GM18511 (cell line): ENCODE data around the gene DDTL.
"Not testable (repeated sequence)": the region's sequence is repeated elsewhere in the genome, so short reads cannot be mapped to it uniquely, and the experiment has no call there.

Experiments
- ATAC-seq: cut with Tn5 transposase; IDR thresholded peaks from one replicate; pipeline ENCODE4 v1.9.1; 2021; ENCODE audit warnings: mild to moderate bottlenecking, moderate library complexity; ENCODE audit not compliant: unreplicated experiment

The DDTL gene

DNA sequence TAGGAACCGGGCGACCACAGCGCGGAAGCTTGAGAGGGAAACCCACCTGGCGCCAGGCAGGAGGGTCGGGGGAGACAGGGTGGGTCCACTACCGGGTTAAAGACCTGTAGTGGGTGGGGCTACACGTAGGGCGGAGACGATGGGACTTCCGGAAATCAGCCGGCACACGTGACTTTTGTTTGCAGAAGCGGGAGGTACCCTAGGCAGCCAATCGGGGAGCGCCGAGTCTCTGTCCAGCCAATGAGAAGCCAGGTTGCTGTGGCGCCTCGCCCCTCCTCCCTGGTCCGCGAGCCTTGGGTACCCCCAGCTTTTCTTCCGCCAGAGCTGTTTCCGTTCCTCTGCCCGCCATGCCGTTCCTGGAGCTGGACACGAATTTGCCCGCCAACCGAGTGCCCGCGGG, at the start of gene DDTL:
DDTL (plus strand) TSS at position 321 of the 400 bp plus-strand sequence; CDS start at position 348, 27 bp downstream.
- ATAC-seq: peak; percentile 92

DNA sequence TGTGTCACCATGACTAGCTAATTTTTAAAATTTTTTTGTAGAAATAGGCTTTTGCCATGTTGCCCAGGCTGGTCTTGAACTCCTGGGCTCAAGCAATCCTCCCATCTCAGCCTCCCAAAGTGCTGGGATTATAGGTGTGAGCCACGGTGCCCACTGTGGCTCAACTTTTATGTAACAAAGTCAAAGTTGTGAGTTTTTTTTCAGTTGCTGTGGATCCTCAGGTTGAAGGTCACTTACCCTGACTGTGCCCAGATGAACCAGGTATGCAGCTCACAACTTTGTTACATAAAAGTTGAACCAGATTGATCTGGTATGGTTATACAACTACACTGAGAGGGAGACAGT, 46.4 kb upstream of the DDTL start:
- ATAC-seq: not testable (repeated sequence)

DNA sequence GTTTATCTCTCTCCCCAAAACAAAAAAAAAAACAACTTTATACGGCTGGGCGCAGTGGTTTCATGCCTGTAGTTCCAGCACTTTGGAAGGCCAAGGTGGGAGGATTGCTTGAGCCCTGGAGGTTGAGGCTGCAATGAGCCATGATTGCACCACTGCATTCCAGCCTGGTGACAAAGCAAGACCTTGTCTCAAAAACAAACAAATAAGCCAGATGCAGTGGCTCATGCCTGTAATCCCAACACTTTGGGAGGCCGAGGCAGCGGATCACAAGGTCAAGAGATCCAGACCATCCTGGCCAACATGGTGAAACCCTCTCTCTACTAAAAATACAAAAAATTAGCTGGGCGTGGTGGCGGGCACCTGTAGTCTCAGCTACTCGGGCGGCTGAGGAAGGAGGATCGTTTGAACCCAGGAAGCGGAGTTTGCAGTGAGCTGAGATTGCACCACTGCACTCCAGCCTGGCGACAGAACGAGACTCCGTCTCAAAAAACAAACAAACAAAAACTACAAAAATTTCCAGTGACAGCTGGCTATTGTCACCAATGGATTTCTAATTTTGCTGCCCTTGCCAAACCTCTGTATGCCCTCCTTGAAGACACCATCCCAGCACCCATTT, 45.0 kb upstream of the DDTL start:
- not testable (repeated sequence) for ATAC-seq

DNA sequence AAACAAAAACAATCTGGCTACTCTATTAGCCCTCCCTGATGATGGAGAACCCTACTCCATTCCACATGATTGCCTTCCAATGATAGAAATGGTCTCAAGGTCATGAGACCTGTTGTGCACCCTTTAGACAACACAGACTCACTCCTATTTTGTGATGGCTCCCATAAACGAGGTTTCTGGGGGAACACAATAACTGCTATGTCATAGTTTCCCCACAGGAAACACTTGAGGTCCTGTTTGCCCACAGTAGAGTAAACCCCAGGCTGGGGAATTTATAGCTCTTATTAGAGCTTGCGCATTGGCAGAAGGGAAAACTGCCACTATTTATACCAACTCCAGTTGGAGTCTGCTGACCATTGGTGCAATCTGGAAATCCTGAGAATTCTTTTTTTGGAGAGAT, 43.8 kb upstream of the DDTL start:
- no peak for ATAC-seq

DNA sequence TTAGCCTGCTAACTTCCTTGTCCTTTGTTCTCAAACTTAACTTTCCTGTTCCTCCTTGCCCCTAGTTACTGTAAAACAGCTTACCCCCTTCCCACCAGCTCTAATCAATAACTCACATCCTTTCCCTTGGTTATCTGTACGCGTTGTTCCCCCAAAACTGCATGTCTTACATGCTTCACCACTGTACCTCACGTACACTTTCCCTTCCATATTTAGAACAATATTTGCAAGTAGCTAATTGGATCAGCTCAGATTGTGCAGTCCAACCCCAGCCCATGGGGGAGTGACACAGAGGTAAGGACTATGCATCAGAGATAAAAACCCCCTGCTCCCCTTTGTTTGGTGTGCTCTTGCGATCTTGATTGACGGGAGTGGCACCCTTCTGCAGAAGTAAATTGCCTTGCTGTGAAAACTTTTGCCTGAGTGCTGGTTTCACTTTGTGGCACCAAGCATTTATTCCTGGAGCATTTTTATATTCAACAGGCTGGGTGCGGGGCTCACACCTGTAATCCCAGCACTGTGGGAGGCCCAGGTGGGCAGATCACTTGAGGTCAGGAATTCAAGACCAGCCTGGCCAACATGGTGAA, 41.6 kb upstream of the DDTL start:
- ATAC-seq: no peak

DNA sequence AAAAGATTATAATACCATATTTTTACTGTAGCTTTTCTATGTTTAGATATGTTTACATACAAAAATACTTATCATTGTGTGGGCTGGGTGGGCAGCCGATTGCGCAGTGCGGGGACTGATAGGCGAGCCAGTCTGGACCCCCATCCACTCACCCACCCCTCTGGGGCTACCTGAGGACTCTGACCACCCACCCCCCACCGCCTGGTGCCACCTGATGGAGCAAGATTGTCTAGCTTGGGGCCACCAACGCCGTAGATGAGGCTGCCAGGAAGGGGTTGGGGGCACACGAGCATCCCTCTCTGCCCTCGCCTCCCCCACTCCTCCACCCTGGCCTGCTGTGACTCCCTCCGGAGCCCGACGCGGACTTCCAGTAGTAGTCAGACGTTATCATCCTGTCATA, 40.1 kb upstream of the DDTL start:
- no peak for ATAC-seq

DNA sequence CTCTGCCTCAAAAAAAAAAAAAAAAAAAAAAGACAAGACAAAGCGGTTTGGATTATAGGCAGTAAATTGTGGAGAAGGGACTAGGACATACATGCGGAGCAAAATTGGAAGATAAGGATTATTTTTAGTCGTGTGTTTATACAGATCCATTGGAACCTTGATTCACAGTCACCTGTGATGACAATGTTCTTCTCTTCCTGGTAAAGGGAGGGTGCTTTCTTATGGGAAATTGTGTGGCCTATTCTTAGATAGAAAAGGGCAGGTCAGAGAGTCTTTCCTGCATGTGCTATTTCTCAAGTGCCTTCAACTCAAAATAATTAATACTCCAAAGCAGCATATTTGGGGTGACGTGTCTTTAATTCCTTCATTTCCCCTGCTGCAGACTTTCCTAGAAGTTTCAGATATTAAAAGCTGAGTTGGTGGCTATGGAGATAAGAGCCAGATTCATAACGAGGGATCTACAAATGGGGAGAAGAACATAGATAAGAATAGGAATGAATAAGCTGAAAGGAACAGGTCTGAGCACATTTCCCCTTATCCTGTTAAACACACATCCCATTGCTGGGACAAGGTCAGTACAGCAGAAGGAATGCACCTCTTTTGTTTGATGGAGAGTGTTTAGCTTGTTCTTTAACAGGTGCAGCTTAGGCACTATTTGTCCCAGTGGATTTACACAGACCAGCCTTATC, 28.2 kb upstream of the DDTL start:
- no peak for ATAC-seq

DNA sequence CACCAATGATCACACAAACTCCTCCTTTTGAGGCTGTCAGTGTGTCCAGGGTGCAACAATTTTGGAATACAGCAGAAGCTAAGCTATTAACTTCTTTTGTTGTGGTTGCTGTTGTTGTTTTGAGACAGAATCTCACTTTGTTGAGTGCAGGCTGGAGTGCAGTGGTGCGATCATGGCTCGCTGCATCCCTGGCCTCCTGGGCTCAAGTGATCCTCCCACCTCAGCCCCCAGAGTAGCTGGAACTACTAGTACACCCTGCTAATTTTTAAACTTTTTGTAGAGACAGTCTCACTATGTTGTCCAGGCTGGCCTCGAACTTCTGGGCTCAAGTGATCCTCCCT, 27.7 kb upstream of the DDTL start:
- ATAC-seq: no peak

DNA sequence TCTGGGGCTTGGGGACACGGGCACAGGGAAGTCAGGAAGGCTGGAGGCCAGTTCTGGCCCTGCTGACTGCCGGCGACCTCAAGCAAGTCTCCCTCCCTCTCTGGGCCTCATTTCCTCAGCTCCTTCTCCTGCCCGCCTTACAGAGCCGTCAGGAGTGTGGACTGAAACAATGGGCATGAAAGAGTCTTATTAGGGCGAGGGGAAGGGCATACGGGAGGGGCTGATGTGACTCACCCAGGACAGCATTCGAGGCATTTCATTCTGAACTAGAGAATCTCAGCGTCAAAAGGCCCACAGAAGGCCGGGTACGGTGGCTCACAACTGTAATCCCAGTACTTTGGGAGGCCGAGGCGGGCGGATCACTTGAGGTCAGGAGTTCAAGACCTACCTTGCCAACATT, 26.5 kb upstream of the DDTL start:
- ATAC-seq: not testable (repeated sequence)

DNA sequence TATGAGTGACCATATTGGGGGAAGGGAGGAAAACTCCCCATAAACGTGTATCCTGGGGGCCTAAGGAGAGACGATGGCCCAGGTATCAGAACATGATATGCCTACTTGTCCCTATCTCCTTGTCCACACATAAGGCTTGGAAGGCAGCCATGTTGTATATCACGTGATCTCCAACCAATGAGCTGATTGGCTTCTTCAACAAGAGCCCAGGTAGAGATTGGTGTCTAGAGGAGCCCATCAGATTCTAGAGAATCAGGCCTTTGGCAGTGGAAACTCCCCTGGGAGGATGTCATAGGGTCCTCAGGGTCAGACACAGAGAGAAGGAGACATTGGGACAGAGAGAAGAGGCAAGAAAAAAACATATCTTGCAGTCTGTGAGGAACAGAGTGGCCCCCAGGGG, 19.3 kb upstream of the DDTL start:
- not testable (repeated sequence) for ATAC-seq

DNA sequence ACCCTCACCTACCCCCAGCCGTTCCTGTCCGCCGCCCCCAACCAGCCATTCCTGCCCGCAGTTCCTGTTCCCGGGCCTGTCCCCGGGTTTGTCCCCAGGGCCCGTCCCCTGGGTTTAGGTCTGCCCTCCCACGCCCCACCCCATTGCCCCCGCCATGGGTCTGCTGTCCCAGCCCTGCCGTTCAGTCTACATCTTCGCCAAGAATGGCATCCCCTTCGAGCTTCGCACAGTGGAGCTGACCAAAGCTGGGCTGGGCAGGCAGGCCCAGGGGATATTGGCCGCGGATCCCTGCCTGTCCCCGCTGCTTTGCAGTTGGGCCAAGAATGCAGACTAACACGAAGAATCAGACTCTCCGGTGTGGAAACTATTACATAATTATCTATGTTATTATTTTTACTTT, 16.9 kb upstream of the DDTL start:
- not testable (repeated sequence) for ATAC-seq

DNA sequence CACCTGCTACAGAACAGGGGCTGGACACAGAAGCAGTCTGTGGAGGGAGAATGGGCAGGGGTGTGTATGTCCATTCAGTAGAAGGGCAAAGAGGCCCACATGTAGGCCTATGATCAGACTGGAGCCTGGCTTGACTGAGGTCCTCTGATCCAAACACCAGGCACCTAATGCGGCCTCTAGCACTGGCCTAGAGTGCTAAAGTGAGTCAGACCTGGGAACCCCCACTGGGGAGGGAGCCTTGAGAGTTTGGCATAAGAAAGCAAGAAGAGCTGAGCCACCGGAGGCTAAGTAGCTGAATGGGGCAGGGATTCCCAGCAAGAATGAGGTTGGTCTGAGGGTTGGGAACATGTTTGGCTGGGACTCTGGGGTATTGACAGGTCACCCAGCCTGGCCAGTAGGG, 15.3 kb upstream of the DDTL start:
- not testable (repeated sequence) for ATAC-seq

DNA sequence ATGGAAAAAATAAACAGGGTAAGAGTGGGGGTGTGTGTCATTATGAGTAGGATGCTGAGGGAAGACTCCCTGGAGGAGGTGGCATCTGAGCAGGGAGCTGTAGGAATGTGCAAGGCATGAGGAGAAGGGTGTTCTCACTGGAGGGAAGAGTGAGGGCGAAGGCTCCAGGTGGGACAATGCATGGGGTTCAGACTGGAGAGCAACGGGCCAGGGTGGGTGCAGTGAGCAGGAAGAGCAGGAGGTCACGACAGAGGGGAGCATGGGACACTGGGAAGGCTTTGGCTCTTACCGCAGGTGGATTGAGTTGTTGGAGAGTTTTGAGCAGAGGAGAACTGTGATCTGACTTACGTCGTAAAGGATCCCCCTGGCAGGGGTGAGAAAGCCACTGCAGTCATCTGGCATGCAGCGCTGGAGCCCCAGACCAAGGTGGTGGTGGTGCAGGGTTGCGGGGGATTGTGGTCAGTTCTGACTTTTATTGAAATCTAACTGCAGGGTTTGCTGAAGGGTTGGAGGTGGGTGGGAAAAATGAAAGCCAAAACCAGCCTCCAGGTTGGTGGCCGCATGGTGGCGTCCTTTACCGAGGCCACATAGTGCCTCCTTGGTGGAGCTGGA, 13.8 kb upstream of the DDTL start:
- ATAC-seq: not testable (repeated sequence)

DNA sequence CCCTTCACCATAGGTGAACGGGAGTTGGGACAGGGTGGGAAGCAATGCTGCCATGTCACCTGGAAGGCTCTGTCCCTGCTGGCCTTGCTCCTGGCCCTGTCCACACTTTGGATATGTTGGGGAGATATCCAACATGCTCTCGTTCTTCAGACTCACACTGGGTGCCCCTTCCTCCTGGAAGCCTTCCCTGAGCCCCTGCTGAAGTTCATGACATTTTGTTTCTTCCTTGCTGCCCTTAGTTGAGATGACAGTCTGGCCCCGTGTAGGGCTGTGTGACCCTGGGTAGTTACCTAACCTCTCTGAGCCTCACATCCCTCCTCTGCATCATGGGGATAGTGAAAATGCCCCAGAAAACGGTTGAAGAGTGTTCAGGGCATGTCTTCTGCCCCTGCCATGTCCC, 13.2 kb upstream of the DDTL start:
- not testable (repeated sequence) for ATAC-seq

DNA sequence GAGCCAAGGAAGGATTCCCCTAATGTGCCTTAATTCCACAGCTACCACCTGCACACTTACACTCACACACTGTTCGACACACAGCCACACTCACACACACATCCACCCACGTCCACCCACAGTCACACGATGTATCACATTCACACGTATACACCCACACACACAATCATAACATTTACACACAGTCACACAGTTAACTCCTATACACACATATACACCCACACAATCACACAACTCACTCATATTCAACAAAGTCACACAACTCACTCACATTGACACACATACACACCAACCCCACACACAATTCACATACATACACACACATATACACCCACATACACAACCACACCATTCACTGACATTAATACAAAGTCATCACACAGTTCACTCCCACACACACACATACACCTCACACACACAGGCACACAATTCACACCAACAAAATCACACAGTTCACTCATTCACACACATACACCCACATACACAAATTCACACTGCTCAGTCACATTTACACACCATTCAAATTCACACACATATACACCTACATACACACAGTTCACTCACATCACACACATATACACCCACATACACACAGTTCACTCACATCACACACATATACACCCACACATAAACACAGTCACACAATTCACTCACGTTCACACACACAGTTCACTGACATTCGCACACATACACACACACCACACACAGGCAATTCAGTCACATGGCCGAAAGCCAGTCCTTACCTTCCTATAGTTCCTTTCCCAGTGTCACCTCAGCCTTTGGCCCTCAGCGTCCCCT, 12.3 kb upstream of the DDTL start:
- ATAC-seq: not testable (repeated sequence)

DNA sequence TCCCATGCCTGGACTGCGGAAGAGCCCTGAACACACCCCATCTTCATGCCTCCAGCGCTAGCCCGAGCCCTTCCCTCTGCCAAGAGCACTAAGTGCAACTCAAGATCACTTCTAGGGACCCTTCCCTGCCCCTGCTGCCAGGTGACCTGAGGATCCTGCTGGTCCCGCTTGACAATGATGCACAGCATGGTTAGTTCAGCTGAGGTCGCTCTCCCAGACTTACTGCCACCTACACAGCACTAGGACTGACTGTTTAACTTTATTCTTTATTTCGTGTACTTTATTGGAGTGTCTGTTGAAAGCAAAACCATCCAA, 11.7 kb upstream of the DDTL start:
- ATAC-seq: not testable (repeated sequence)

DNA sequence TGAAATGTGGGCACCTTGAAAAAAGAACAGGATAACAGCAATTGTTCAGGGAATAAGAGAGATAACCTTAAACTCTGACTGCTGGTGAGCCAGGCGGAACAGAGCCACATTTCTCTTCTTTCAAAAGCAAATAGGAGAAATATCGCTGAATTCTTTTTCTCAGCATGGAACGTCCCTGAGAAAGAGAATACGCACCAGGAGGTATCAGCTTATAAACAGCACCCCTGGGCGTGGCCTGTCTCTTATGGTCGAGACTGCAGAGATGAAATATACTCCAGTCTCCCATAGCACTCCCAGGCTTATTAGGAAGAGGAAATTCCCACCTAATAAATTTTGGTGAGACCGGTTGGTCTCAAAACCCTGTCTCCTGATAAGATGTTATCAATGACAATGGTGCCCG, 10.8 kb upstream of the DDTL start:
- not testable (repeated sequence) for ATAC-seq

DNA sequence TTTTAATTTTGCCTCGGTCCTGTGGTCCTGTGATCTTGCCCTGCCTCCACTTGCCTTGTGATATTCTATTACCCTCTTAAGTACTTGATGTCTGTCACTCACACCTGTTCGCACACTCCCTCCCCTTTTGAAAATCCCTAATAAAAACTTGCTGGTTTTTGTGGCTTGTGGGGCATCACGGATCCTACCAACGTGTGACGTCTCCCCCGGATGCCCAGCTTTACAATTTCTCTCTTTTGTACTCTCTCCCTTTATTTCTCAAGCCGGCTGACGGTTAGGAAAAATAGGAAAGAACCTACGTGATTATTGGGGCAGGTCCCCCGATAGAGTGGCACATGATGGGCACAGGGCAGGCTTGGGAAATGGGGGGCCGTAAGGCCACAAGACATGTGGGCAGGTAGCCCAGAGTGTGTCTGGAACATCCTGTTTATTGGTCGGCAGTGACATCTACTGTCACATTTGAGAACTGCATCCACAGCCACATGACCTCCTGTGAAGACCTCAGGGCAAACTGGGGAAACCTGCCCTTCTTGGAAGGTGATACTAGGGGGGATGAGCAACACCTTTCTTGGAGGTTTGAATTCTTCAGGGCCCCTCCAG, 10.3 kb upstream of the DDTL start:
- ATAC-seq: not testable (repeated sequence)

DNA sequence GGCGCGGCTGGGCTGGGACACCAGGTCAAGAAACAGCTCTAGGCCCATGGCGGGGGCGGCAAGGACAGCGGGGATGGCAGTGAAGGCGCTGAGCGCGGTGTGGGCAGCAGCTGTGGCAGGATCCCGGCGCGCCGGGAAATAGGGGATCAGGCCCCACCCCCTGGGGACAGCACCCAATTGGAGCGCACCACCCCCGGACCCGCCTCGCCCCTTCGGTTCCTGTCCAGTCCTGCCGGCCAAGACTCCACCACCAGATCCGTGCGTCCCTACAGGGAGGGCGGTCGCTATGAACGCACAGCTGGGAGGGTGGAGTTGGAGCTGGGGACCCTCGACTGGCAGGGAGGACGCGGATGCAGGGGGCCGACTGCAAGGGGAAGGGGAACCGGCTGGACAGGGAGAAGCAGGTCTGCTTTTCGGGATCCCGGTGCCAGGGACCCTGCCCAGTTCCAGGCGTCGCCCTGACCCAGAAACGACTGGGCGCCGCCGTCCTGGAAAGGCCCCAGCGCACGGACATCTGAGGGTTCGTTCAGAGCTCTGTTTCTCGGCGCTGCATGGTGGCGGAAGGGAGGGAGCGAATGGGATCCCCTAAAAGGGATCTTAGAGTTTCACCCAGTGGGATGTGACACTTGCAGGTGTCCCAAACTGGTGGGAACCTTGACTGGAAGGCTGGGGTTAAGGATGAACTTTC, 5.5 kb upstream of the DDTL start, which contains the start of gene GSTT2B:
GSTT2B (minus strand) TSS at position 112 of the 688 bp plus-strand sequence; CDS start at position 48, 64 bp downstream.
- ATAC-seq: not testable (repeated sequence)

DNA sequence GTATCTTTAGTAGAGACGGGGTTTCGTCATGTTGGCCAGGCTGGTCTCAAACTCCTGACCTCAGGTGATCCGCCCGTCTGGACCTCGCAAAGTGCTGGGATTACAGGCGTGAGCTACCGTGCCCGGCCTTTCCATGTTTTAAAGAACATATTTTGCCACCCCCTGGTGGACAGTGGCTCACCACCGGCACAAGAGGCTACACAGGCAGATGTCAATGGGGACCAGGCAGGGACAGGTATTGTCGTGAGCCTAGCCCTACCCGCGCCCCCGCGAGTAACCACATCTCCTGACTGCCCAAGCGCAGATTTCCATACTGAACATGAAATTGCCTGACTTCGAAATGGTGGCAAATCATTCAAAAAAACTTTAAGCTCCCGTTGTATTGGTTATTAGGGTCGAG, 594 bp upstream of the DDTL start:
- ATAC-seq: peak; percentile 58
